Sigmoid colon (tissue), 4 donors: ENCODE measurements around the gene FBXL19.

Source experiments
- CTCF ChIP-seq, 4 experiments: fragments of 450-650 bp in 3 of 4; fragments of 200-600 bp in 1 of 4; IDR thresholded peaks; one replicate each; pipeline ENCODE4 v1.5.1; 2016 to 2019; ENCODE audit warnings: antibody characterized with exemption in 4 of 4, mild to moderate bottlenecking in 3 of 4, moderate library complexity in 2 of 4
- EP300 ChIP-seq, 4 donors: sonication (generic); formaldehyde crosslinking; IDR thresholded peaks; one replicate each; pipeline ENCODE4 v1.6.1; 2017; ENCODE audit warnings: antibody characterized with exemption in 4 of 4

GRCh38 chr16:30931068-30931650 is 7.8 kb downstream of the FBXL19 start:
- TF ChIP-seq EP300 (IDR thresholded peaks at IDR 0.05) (no peak), CTCF (IDR thresholded peaks at IDR 0.05) (no peak)
